GM12891 (cell line): ENCODE results near the gene ACSM3.

ENCODE experiments used
- PAX5 ChIP-seq: IDR thresholded peaks from 2 replicates; pipeline ENCODE4 v1.6.1; 2011; ENCODE audit warnings: low read length, moderate library complexity, mild to moderate bottlenecking; ENCODE audit not compliant: insufficient read depth, severe bottlenecking
- POLR2A ChIP-seq: IDR thresholded peaks from 2 replicates; pipeline ENCODE4 v1.6.1; 2011; ENCODE audit warnings: low read depth, low read length, control low read depth
- POLR2AphosphoS5 ChIP-seq: IDR thresholded peaks from 2 replicates; pipeline ENCODE4 v1.6.1; 2011; ENCODE audit warnings: low read depth, low read length, control low read depth
- POU2F2 ChIP-seq: IDR thresholded peaks from 2 replicates; pipeline ENCODE4 v1.6.1; 2011; ENCODE audit warnings: low read depth, mild to moderate bottlenecking, control low read depth, low read length, moderate library complexity
- SPI1 ChIP-seq: IDR thresholded peaks from 2 replicates; pipeline ENCODE4 v1.6.1; 2011; ENCODE audit warnings: low read depth, low read length, control low read depth
- TAF1 ChIP-seq: IDR thresholded peaks from 2 replicates; pipeline ENCODE4 v1.6.1; 2011; ENCODE audit warnings: low read depth, low read length, control low read depth

- TF ChIP-seq POLR2A (no peak), POLR2AphosphoS5 (no peak), TAF1 (no peak), SPI1 (no peak), POU2F2 (no peak), PAX5 (no peak)
These were observed 51.0 kb downstream of the ACSM3 start for GRCh38 chr16:20814784-20815183.
